ENCODE data around the gene SLC5A6.
A peak's percentile ranks its signal among the peaks of the same experiment; 100 is the strongest.

SLC5A6 gene

DNA sequence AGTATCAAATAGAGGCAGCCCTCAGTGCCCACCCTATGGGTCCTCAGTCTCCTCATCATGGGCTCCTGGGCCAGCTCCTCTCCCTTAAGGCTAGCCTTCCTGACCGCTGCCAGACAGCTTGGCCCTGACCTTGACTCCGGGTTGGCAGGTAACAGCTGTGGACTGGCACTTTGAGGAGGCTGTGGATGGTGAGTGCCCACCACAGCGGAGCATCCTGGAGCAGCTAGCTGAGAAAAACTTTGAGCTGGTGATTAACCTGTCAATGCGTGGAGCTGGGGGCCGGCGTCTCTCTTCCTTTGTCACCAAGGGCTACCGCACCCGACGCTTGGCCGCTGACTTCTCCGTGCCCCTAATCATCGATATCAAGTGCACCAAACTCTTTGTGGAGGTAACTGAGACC, 24.1 kb upstream of the SLC5A6 start:
- DNase-seq, result no peak

DNA sequence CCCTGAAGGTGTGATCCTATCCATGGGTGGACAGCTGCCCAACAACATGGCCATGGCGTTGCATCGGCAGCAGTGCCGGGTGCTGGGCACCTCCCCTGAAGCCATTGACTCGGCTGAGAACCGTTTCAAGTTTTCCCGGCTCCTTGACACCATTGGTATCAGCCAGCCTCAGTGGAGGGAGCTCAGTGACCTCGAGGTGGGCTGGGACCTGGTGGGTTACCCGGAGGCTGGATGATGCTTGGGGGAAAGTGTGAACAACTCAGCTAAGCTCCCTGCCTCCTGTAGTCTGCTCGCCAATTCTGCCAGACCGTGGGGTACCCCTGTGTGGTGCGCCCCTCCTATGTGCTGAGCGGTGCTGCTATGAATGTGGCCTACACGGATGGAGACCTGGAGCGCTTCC, 21.3 kb upstream of the SLC5A6 start:
- no peak for DNase-seq

DNA sequence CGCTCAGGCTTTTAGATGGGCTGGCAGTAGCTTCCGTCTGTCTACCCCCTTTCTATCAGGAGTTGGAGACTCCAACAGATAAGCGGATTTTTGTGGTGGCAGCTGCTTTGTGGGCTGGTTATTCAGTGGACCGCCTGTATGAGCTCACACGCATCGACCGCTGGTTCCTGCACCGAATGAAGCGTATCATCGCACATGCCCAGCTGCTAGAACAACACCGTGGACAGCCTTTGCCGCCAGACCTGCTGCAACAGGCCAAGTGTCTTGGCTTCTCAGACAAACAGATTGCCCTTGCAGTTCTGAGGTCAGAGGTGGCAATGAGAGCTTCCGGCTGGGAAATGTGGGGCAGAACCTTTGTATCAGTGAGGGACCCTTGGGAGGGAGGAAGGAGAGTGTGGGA, 19.9 kb upstream of the SLC5A6 start:
- no peak for DNase-seq

DNA sequence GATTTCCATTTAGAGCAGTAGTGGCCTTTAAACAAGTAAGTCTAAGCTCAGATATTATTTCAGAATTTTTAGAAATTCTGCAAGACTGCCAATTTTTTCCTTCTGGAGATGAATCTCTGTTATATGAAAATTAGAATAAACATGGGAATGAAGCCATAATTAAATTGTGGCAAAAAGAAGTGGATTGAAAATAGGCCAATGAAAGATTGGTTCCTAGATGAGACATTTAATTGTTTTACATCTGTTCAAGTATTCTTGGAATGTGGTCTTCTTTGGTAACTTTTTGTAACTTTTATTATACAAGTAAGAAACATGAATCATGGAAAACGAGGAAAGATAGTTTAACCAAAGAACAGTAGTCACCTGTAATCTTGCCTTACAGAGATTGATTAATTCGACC, 15.4 kb upstream of the SLC5A6 start:
- no peak for DNase-seq

DNA sequence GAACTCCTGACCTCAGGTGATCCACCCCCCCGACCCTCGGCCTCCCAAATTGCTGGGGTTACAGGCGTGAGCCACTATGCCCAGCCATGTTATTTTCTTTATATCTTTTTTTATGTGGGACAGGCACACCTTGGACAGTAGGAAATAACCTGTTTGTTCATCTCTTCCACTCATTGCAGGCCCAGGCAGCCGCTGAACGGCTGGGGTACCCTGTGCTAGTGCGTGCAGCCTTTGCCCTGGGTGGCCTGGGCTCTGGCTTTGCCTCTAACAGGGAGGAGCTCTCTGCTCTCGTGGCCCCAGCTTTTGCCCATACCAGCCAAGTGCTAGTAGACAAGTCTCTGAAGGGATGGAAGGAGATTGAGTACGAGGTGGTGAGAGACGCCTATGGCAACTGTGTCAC, 13.5 kb upstream of the SLC5A6 start:
- DNase-seq, result no peak

DNA sequence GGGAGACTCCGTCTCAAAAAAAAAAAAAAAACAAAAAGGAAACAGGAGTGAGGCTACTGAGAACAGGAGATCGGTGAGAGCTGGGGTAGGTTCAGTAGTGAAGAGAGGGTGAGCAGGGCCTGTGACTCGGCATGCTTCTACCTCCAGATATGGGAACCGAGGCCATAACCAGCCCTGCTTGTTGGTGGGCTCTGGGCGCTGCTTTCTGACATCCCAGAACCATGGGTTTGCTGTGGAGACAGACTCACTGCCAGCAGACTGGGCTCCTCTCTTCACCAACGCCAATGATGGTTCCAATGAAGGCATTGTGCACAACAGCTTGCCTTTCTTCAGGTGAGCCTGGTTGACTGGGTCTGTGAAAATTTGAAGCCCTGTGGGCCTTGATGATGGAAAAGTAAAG, 11.3 kb upstream of the SLC5A6 start:
- no peak for DNase-seq

DNA sequence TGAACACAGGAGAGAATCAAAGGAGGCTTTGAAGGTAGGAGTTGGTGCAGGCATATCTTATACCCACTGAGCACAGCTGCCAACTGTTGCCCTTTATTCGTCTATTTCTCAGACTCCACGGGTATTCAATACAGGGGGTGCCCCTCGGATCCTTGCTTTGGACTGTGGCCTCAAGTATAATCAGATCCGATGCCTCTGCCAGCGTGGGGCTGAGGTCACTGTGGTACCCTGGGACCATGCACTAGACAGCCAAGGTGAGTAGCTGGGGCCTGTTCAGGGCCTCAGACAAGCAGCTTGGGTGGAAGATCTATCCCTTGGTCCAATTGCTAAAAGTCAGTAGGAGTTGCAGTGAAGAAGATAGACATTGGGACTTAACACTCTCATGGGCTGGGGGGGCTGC, 10.3 kb upstream of the SLC5A6 start:
- DNase-seq, result no peak

DNA sequence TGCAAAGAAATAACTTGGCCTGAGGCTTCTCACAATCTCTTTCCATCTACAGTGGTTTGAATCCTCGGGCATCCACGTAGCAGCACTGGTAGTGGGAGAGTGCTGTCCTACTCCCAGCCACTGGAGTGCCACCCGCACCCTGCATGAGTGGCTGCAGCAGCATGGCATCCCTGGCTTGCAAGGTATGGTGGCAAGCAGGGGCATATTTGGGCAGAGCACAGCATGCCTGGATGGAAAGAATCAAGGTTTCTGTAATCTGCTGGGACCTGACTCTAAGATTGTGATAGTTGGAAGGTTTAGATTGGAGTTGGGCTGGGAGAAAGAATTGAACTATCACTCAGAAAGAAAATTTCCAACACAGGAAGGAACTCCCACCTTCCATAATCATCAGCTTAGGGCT, 9.1 kb upstream of the SLC5A6 start:
- DNase-seq, result no peak

DNA sequence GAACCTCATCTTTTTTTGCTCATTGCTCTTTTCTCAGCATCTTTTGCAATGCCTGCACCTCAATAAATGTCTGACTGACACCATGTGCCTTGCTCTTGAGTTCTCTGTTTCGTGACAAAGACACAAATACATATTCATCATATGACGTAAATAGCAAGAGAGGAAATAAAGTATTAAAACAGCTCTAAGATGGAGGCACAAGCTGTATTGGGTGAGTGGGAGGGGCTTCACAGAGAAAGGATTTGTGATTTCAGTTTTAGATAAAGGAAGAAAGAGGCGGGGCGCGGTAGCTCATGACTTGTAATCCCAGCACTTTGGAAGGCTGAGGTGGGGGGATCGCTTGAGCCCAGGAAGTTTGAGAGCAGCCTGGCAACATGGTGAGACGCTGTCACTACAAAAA, 8.0 kb upstream of the SLC5A6 start:
- DNase-seq, result no peak

DNA sequence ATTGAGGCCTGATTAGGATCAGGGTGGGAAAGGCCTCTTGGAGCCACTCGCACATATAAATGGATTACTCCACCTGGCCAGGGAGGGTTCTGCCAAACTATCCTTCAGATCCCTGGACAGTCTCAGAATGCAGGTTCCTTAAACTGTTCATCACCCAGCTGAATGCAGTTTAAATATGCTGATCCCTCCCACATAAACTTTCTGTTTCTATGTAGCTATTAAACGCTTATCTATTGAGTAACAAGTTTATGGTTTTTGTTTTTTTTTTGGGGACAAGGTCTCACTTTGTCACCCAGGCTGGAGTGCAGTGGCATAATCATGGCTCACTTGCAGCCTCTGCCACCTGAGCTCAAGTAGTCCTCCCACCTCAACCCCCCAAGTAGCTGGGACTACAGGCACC, 7.0 kb upstream of the SLC5A6 start:
- DNase-seq, result no peak

DNA sequence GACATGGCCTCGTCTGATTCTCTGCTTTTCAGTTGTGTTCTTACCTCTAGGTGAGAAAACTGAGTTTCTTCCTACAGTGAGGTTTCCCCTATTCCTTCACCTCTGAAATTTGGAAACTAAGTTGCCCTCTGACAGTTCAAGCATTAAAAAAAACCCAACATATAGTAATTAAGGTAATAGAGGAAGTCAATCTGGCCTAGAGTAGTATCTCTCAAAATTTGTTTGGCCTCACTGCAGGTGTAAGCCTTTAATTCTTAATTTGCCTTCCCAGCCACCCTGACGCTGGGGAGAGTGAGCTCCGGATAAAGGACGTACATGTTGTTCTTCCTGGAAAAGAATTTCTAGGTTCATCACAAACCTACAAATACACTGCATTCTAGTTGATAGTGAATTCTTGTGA, 6.5 kb upstream of the SLC5A6 start:
- DNase-seq, result no peak

DNA sequence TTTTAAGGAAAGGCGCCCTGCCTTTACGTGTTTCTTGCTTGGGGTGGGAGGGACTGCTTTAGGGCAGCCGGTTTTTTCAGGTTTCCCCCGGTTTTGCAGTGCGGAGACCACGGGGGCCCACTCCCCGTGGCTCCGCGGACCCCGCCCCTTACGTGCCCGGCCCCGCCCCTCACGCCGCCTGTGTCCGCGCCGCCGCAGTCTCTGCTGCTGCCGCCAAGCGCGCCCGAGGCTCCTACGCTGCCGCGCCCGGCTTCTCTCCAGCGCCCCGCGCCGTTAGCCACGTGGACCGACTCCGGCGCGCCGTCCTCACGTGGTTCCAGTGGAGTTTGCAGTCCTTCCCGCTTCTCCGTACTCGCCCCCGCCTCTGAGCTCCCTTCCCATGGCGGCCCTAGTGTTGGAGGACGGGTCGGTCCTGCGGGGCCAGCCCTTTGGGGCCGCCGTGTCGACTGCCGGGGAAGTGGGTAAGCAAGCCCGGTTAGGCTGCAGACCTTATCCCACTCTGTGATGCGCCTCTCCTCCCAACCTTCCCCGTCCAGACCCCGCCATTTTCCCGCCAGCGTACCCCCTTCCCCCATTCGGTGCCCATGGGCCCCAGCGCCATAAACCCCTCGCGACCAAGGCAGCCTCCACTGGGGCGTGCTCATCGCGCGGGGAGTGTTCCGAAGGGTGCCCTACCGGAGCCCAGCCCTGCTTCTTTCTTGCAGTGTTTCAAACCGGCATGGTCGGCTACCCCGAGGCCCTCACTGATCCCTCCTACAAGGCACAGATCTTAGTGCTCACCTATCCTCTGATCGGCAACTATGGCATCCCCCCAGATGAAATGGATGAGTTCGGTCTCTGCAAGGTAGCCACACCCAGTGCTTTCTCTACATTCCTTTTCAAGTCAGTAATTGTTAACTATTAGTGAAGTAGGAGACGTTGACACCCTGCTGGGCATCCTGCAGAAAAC, 5.4 kb upstream of the SLC5A6 start, which contains the start of gene CAD:
TSS of gene CAD (plus strand) at position 197 of the 949 bp plus-strand sequence. CDS start at position 380, 183 bp downstream.
- DNase-seq, result peak; percentile 86 to 91

DNA sequence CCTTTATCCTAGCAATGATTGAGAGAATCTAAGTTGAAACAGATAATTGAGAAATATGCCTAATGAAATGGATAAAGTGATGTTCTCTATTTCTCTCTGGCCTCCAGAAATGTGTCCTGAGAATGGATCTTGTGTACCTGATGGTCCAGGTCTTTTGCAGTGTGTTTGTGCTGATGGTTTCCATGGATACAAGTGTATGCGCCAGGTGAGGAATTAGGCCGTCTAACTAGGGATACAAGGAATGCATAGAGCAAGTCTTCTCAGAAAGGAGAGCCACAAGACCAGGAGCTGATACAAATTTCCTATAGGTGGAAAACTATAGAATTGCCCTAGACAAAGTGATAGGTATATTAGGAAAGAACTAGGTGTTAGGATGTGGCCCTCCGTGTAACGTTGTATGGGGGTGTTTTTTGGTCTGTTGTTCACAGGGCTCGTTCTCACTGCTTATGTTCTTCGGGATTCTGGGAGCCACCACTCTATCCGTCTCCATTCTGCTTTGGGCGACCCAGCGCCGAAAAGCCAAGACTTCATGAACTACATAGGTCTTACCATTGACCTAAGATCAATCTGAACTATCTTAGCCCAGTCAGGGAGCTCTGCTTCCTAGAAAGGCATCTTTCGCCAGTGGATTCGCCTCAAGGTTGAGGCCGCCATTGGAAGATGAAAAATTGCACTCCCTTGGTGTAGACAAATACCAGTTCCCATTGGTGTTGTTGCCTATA, 4.5 kb upstream of the SLC5A6 start:
- DNase-seq, result no peak

DNA sequence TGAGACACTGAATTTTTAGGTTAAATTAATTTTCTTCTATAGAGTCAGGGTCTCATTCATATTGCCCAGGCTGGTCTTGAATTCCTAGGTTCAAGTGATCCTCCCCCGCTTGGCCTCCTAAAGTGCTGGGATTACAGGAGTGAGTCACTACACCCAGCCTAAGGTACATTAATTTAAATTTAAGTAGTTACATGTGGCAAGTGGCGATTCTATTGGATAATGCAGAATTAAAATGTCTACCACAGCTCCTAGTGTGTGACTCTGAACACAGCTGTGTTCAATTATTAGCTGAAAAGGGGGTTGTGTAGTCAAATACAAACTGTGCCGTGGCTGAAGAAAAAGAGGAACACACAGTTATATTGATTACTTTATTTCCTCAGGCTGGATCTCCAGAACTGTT, 2.9 kb upstream of the SLC5A6 start:
- DNase-seq, result no peak

DNA sequence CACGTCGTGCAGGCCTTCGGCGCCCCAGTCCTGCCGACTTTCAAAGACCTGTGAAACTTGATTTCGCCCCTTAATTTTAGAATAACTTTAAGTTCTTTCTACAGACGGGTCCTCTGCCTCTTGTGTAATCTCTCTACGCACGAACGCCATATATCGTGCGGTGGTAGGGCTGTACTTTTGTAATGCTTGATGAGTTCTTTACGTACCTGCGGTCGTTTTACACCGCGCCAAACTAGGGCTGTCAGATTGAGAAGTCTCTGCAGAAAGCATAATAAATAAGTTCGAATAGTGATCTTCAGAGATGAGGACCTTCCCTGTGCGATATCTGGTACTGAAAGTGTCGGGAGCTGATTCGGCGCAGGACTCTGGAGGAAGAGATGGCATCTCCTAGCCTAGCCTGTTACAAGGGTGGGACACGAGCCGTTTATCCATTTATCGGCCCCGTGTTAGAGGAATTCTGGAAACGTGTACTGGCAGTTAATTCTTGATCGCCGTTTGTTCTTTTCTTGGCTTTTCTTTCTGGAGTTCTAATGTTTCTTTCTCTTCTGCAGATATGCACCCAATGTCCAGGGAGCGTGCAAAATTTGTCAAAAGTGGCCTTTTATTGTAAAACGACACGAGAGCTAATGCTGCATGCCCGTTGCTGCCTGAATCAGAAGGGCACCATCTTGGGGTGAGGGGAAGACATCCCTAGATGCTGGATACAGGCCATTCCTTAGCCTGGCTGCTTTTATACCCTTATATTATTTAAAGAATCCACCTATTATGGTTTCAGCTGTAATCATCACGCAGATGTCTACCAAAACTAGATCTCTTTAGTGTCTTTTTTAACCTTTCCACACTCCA, 781 bp upstream of the SLC5A6 start:
- DNase-seq, result peak; percentile 52 to 53

DNA sequence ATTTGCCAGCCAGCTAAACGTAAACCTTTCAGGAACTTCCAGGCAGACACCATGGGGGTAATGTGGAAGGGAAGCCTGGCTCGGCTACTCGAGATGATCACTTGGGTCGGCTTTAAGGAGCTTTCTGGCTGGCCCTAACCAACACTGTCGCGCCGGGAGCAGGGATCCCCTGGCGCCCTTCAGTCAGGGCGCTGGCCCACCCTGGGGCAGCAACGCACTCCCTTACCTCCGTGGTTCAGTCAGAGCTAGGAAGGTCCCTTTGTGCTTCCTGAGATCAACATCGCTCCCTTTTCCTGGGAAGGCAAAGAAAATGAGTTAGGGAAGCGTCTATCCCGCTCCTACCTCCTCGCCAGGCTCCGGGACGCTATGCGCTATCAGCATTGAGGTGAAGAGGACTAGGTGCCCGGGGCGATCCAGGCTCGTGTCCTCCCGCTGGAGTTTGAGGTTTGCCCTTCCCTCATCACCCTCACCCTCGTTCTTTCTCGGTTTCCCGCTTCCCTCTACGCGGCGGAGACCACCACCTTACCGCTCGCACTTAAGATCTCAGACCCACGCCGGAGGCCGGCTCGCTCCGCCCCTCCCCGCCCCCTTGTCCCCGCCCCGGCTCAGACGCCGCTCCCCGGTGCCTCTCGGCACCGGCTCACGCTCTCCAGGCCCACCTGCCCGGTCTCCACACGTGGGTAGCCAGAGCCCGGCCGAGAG, 676 bp downstream of the SLC5A6 start:
- DNase-seq, result peak; percentile 37 to 61

DNA sequence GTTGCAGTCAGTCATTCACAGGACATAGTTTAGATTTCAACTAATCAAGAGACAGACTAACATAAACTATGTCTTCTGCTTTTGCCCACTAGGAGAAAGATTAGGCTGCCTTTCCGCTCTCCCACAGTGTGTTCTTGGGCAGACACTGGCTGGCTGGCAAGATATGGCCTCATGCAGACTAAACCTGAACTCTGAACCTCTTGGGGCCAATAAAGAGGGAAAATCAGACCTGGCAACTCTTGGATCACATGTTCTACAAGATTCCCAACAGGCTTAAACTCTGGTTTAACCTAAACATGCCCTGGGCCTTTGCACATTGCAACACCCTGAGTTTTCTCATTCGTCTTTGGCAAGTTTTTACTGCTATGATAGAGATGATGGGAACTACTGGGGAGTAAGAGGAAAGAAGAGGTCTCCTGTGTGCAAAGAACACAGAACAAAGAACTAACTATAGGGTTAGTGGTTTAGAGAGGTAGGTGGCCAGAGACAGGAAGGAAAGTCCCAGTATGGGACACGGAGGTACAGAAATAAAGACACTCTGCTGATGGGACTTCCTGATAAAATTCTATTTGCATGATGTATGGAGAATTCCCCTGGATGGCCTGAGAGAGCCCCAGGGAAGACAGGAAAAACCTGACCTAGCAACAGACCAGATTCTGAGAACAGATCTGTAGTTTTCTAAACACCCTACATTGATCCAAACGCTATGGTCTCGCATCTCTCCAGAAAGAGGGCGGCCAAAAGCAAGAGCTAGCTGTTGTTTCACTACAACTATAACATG, 2.3 kb downstream of the SLC5A6 start:
- peak; percentile 9 to 21 for DNase-seq

DNA sequence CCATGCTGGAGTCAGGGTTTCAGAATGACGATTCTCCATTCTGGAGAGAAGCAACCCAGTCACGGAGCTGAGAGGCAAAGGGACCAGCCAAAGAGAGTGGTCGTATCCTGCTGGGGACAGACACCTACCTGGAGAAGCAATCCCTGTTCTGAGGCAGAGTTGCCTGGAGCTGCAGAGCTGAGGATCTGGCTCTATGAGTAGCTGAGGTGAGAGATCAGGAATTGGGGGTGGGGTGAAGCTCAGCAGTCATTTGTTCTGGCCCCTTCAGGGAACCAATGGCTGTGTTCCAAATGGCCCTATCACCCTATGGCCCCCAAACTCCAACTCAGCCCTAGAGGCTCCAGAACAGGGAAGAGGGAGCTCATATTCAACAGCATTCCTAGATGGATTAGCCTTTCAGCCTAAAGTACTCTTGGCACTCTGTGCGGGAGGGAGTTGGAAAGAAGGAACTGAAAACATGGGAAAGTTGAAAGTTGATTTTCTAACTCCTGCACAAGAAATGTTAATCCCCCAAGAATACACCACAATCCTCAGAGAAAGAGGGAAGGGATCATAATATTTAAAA, 3.5 kb downstream of the SLC5A6 start:
- DNase-seq, result no peak

DNA sequence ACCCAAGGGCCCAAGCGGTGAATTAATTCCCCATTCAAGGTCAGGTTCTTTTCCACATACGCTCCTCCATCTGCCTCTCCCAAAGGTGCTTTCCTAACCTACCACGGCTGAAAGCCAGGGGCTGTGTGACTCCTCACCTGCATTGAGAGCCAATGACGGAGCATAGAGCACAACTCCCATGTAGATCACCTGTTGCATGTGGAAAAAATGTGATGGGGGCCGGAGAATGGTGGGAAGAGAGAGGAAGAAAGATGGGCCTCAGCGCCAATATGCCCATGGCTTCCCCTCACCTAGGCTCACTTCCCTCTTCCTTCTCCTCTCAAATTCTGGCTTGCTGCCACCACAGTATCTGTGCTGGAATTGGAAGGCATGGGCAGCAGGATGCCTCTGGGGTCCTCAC, 5.7 kb downstream of the SLC5A6 start:
- no peak for DNase-seq

DNA sequence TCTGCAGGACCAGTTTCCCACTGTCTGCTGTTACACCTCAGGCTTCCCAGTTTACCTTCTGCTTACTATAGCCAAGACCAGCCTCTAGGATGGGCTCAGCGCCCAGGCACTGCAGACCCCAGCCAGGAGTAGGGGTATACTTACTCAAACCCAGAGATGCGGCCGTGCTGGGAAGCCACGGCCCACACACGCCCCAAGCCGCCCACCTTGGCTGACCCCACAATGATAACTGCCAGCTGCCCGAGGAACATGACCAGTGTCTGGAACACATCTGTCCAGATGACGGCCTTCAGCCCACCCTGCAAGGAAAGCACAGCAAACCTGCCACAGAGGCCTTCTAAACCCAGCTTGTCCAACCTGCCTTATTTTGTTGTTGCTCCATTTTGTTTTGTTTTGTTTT, 6.9 kb downstream of the SLC5A6 start:
- no peak for DNase-seq

DNA sequence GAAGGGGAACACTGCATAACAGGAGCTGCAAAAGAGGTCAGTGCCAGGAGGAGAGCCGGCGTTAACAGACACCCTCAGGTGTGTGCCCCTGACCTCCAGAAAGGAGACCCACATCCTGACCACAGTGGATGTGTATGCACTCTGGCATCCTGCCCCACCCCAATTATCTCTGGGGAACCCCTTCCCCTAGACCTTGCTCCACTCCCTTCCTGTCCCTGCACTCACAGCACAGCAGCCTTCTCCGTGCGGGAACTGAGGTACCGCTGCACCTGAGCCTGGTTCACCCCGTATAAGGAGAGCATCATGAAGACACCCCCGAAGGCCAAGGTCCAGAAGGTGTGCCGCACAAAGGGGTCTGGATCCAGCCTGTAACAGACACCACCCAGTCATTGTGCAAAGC, 7.5 kb downstream of the SLC5A6 start:
- DNase-seq, result no peak

Measured in Kasumi-1 (cell line).